GM10266 (cell line): ENCODE data around the gene SMIM10L1.

Source experiments
- DNase-seq: peaks from one replicate; pipeline ENCODE4 v3.0.0; 2012; ENCODE audit errors: extremely low spot score
- CTCF ChIP-seq: IDR thresholded peaks from 2 replicates; pipeline ENCODE4 v1.5.1; 2012; ENCODE audit warnings: mild to moderate bottlenecking, low read depth; ENCODE audit not compliant: control insufficient read depth, insufficient read depth; ENCODE audit errors: missing control alignments

SMIM10L1 gene

GRCh38 chr12:11162502-11162901 is 8.5 kb upstream of the SMIM10L1 start:
- TF ChIP-seq CTCF, result no peak
- no peak for DNase-seq

GRCh38 chr12:11164384-11164783 is 6.6 kb upstream of the SMIM10L1 start:
- no peak for TF ChIP-seq CTCF
- DNase-seq, result no peak

- TF ChIP-seq CTCF, result no peak
- DNase-seq, result no peak
Observed at GRCh38 chr12:11166300-11166699, 4.7 kb upstream of the SMIM10L1 start.

GRCh38 chr12:11170810-11171144 is 217 bp upstream of the SMIM10L1 start:
- DNase-seq, result no peak
- TF ChIP-seq CTCF, result no peak

GRCh38 chr12:11171969-11172675 is 1.1 kb downstream of the SMIM10L1 start:
- TF ChIP-seq CTCF, result no peak
- no peak for DNase-seq

GRCh38 chr12:11174022-11174421 is 3.0 kb downstream of the SMIM10L1 start:
- no peak for DNase-seq
- no peak for TF ChIP-seq CTCF

- TF ChIP-seq CTCF, result no peak
- no peak for DNase-seq
Observed at GRCh38 chr12:11178250-11178649, 7.3 kb downstream of the SMIM10L1 start.
